ENCODE data around the gene HMGA1. TPM values are rescaled to one million over a fixed set of nuclear protein-coding genes. Genes with fewer than 3 reads are reported as not detected.

The HMGA1 gene
- total and polyA plus RNA-seq, 2 of the 13 experiments (the other 11 are each of a cell fraction or from before 2014, with no cell fraction given), result 117 to 145 TPM

- TF ChIP-seq ZNF678 (CRISPR knock-in tag; IDR thresholded peaks at IDR 0.05) (peak; percentile 17; the same call in 1 of the 2 replicates), YEATS4 (CRISPR knock-in tag; IDR thresholded peaks at IDR 0.05; ENCODE audit: borderline replicate concordance) (peak; percentile 73), CREB1 (IDR thresholded peaks at IDR 0.05) (peak; percentile 55; the same call in 1 of the 2 replicates), CREB1 (CRISPR knock-in tag; IDR thresholded peaks at IDR 0.05) (no peak), GTF3A (CRISPR knock-in tag; conservative IDR thresholded peaks at IDR 0.05) (0 out of 2 replicates have a peak, but pooled peaks have one; percentile 14), ZBTB46 (CRISPR knock-in tag; IDR thresholded peaks at IDR 0.05; ENCODE audit: borderline replicate concordance) (0 out of 2 replicates have a peak, but pooled peaks have one; percentile 8), HDAC6 (IDR thresholded peaks at IDR 0.05; ENCODE audit: low read depth, low read length) (no peak), ADNP (CRISPR knock-in tag; IDR thresholded peaks at IDR 0.05) (no peak), ZNF776 (CRISPR knock-in tag; IDR thresholded peaks at IDR 0.05) (peak; percentile 49; the same call in 1 of the 2 replicates), SMARCE1 (IDR thresholded peaks at IDR 0.05; ENCODE audit: borderline replicate concordance) (no peak), ZNF10 (CRISPR knock-in tag; IDR thresholded peaks at IDR 0.05; ENCODE audit: borderline replicate concordance, low read depth) (no peak), NFKBIZ (CRISPR knock-in tag; IDR thresholded peaks at IDR 0.05) (no peak; the same call in 1 of the 2 replicates), SOX13 (IDR thresholded peaks at IDR 0.05) (0 out of 2 replicates have a peak, but pooled peaks have one; percentile 16), SOX13 (CRISPR knock-in tag; conservative IDR thresholded peaks at IDR 0.05 in 1 of 2, IDR thresholded peaks at IDR 0.05 in 1 of 2) (peak in 1 of 2 experiments; percentile 3; a peak in 1 of 4 replicates), KLF15 (CRISPR knock-in tag; IDR thresholded peaks at IDR 0.05; ENCODE audit: borderline replicate concordance) (no peak), PAF1 (CRISPR knock-in tag; IDR thresholded peaks at IDR 0.05) (no peak), ZNF569 (CRISPR knock-in tag; IDR thresholded peaks at IDR 0.05; ENCODE audit: borderline replicate concordance) (no peak), KDM6A (CRISPR knock-in tag; IDR thresholded peaks at IDR 0.05; ENCODE audit: low read depth) (no peak), GTF2F1 (IDR thresholded peaks at IDR 0.05; ENCODE audit: low read length) (no peak), ZFP36L2 (CRISPR knock-in tag; IDR thresholded peaks at IDR 0.05) (no peak; the same call in 1 of the 2 replicates), HDAC2 (CRISPR knock-in tag; IDR thresholded peaks at IDR 0.05) (peak; percentile 42), TP53 (CRISPR knock-in tag; conservative IDR thresholded peaks at IDR 0.05) (no peak; the same call in 1 of the 2 replicates), FOXO1 (CRISPR knock-in tag; IDR thresholded peaks at IDR 0.05) (no peak; the same call in 1 of the 2 replicates)
- TF ChIP-seq, protein P1, sequence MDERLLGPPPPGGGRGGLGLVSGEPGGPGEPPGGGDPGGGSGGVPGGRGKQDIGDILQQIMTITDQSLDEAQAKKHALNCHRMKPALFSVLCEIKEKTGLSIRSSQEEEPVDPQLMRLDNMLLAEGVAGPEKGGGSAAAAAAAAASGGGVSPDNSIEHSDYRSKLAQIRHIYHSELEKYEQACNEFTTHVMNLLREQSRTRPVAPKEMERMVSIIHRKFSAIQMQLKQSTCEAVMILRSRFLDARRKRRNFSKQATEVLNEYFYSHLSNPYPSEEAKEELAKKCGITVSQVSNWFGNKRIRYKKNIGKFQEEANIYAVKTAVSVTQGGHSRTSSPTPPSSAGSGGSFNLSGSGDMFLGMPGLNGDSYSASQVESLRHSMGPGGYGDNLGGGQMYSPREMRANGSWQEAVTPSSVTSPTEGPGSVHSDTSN (CRISPR knock-in tag; IDR thresholded peaks at IDR 0.05), result no peak
- TF ChIP-seq, protein P2, sequence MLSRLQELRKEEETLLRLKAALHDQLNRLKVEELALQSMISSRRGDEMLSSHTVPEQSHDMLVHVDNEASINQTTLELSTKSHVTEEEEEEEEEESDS (CRISPR knock-in tag; IDR thresholded peaks at IDR 0.05; ENCODE audit: borderline replicate concordance), result no peak
- TF ChIP-seq, protein P3, sequence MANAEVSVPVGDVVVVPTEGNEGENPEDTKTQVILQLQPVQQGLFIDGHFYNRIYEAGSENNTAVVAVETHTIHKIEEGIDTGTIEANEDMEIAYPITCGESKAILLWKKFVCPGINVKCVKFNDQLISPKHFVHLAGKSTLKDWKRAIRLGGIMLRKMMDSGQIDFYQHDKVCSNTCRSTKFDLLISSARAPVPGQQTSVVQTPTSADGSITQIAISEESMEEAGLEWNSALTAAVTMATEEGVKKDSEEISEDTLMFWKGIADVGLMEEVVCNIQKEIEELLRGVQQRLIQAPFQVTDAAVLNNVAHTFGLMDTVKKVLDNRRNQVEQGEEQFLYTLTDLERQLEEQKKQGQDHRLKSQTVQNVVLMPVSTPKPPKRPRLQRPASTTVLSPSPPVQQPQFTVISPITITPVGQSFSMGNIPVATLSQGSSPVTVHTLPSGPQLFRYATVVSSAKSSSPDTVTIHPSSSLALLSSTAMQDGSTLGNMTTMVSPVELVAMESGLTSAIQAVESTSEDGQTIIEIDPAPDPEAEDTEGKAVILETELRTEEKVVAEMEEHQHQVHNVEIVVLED (CRISPR knock-in tag; IDR thresholded peaks at IDR 0.05; ENCODE audit: borderline replicate concordance), result peak; percentile 85
These were observed 12.2 kb downstream of the HMGA1 start, which contains the start of gene SMIM29 (continued) for GRCh38 chr6:34248727-34249468.

All from HepG2 (cell line).